T1000 (cell line): Measurements from ENCODE around the gene ELMOD2.
"Not testable (repeated sequence)": the region's sequence is repeated elsewhere in the genome, so short reads cannot be mapped to it uniquely, and the experiment has no call there.

ENCODE experiments used
- DNase-seq: peaks from one replicate; lab custom pipeline; 2025; ENCODE audit warnings: mixed read lengths; lab: John Stamatoyannopoulos, UW

ELMOD2 gene

GRCh38 chr4:140523857-140524742 is at the start of gene ELMOD2:
ELMOD2 (plus strand) TSS chr4:140524168; CDS start chr4:140525429, 1,261 bp downstream.
- peak; percentile 95 for DNase-seq

GRCh38 chr4:140483445-140483844 is 40.5 kb upstream of the ELMOD2 start:
- DNase-seq = no peak

DNA sequence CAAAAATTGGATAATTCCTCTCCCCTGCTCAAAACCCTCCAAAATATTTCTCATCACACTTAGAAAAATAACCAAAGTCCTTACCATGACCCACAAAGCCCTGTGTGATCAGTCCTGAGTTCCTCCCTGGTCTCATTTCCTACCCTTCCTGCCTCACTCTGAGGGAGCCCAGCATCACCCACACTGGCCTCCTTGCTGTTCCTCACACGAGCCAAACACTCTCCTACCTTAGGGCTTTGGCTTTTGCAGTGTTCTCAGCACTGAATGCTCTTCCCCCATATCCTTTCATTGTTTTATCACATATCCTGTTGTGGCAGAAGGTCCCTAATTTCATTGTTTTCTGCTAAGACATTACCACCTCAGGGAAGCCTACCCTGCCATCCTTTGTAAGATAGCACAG is 38.0 kb upstream of the ELMOD2 start:
- no peak for DNase-seq

DNA sequence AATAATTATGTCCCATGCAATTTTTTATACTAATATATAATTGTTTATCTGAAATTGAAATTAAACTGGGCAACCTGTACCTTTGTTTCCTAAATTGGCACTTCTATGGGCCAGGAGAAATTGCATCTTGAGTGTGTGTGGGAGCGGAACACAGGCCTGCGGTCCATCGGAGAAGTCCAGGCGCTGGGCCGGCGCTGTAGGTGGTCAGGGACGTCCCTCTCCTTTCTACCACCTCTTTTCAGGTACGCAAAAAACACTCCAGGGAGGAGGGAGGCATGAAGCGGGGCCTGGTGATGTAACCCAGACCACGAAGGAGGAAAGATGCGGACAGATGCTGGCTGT is 26.6 kb upstream of the ELMOD2 start:
- DNase-seq = no peak

DNA sequence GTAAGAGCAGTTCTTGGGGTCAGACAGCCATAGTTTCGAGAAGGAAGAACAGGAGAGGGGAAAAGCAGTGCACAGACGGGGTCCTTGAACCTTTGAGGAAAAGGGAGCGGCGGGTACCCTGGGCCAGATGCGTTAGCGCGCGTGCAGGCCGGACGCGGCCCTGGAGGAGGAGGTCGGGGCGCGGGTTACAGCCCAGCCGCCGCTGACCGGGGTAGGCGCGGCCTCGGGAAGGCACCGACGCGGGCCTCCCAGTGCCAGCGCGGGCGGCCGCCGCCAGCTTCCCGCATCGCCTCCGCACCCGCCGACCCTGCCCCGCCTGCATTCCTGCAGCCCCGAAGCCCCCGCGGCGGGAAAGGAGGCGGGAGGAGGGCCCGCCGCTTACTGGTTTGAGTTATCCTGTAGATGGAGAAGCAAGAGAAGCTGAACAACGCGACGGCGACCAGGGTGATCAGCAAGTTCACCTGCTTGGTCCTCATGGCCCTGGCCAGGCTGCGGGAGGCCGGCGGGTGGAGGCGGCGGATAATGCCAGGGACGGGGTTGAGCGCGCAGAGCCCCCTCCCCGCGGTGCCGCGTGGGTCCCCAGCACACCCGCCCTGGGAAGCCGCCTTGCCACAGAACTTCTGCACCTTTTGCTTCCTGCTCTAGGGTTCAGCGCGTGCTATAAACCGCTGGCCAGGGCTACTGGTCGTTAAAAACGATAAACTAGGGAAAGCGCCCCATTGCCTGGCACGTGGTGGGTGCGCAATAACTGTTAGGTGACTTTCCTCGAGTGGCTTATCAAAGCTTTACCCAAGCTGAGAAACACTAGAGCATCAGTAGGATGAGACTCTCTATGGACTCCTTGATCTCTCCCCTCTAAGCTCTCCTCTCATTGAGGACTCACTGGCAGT is 26.0 kb upstream of the ELMOD2 start, which contains the start of gene MGAT4D:
Gene MGAT4D (minus strand): TSS at position 547 of the 890 bp plus-strand sequence. CDS start 71 bp downstream, at position 476.
- no peak for DNase-seq

DNA sequence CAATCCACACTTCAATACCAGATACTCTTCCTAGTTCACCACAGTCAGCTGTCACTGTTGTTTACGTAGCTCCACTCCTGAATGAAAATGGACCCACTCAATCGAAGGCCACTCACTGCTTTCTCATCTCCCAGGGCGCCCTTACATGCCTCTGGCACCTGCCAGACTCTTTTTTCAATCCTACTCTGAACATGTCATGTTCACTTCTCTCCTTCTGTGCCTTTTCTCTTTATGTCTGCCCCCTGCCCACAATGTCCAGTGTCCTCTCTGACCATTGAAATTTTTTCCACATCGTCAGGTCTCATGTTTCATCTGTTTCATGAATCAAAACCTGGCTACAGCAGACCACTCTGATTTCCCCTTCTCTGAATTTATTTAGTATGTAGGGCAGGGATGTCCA is 24.6 kb upstream of the ELMOD2 start:
- no peak for DNase-seq

DNA sequence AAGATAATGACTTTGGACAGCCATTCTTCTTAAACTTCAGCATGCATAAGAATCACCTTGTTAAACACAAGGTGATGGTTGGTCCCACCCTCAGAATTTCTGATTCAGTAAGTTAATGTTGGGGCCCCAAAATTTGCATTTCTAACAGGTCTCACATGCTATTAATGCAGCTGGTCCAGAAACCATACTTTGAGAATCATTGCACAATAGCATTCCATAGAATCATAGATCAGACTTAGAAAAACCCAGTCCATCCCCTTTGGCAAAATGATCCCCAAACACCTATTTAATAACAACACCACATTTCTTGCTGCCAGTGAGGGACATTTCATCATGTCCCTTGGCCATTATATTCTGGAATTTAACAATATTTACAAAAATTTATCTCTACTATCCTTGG is 19.7 kb upstream of the ELMOD2 start:
- no peak for DNase-seq

- not testable (repeated sequence) for DNase-seq
Measured at GRCh38 chr4:140513765-140514164, 10.2 kb upstream of the ELMOD2 start.

DNA sequence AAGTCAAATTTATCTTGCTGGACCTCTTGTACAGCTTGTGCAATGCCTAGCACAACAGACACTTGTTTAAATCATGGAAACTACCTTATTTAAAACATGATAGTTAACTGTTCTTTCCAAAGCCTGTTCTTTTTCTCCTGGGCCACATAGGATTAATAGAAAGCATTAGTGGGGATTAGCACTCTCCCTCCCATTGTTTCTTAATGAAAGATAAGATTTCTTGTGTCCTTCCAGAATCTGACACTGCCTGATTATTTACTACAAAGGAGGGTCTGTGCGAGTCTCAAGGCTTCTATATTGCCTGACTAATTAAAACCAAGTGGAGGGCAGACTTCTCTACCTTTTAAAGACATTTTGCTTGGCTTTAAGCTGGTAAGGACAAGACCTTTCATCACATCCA is 8.5 kb upstream of the ELMOD2 start:
- no peak for DNase-seq

DNA sequence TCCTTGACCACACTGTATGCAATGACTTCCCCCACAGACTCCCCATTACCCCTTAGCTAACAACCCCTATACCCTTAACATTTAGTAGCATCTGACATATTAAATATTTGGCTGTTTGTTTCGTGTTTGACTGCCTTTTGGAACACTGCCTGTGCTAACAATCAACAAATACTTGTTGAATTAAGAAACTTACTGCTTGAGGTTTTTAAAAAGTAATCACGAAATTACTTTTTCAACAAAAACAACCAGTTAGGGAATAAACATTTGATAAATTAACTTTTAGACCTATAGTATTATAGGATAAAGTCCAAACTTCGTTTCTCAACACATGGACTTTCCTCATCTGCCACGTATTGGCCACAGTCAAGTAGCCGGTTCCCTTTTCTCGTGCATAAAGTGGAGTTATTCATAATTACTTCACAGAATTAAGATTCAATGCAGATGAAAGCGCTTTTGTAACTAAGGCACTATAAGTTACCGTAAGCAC is 555 bp upstream of the ELMOD2 start:
- DNase-seq = no peak

DNA sequence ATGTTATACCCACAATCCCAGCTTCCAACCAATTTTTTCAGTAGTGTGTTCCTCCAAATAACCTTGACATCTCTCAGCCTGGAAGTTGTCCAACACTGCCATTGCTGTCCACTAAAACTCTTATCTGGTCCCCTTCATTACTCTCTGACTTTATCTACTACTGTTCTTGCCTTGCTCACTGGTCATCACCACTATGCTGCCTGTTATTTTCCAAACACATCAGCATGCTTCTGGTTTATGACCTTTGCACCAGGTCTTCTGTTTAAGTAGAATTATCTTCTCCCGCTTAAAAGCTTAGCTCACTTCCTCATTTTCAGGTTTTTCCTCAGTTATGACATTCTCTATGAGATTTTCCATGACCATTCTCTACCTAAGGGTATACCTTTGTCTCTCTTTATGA is 5.5 kb downstream of the ELMOD2 start:
- DNase-seq = no peak

GRCh38 chr4:140533951-140534480 is 10.0 kb downstream of the ELMOD2 start:
- no peak for DNase-seq

DNA sequence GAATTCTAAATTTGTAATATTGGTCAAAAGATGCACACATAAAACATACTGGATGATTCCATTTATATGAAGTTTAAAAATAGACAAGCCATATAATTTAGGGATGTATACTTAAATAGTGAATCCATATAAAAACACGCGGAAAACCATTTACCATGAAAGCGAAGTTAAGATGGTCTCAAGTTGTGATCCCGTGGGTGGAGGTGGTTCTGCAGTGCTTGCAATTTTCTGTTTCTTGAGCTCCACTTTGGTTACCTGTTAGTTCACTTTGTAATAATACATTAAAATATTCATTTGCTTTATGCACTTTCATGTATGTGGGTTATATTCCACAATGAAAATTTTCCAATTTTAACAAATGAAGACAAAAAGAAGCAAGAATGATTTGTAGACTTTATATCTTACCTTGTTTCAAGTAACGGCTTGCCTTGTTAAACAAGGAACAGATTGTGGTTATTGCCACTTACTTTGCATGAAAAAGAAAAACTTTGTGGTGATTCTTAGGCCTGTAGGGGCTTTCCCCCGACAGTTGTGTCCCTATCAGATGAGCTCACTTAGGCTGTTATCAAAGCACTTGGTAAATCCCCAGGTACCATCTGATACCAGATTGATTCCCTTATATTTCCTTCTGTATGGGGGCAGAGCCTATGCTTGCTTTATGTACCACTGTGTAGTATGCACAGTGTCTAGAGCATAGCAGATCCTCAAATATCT is 32.6 kb downstream of the ELMOD2 start:
- no peak for DNase-seq

- DNase-seq = no peak
Measured at GRCh38 chr4:140557831-140558435, 34.0 kb downstream of the ELMOD2 start.

- DNase-seq = no peak
Measured at GRCh38 chr4:140559696-140560095, 35.7 kb downstream of the ELMOD2 start.

DNA sequence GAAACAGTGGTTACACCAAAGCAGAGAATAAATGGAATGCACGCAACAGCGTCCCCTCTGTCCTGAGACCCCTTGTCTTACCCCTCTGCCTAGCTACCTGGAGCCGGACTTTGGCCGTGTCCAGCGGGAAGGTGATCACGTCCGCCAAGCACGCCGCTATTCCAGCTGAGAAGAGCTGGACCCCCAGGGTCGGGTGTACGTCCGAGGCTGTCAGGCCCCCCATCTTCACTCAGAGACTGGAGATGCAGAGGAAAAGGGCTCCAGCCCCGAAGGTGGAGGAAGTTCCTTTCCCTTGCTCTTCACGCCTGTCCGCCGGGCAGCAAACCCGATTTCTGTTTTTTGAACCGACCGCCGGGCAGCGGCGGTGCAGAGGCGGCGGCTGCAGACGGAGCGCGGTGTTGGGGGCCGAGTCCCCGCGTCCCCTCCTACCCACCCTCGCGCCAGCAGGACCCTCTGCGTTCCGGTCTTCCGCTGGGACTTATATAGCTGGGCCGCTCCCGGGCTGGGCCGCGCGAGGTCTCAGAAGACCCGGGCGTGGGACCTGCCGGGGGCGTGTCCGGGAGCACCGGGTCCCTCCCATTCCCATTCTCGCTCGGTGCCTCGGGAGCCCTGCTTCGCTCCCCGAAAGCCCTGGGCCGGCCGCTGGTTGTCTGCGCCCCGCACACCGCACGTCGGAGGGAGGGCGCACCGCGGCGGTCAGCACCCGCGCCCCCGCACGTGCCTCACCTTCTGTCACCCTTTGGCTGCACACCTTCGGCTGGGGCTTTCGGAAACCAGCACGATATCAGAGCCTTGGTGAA is 44.7 kb downstream of the ELMOD2 start, which contains the start of gene UCP1:
Gene UCP1 (minus strand): TSS at position 455 of the 800 bp plus-strand sequence. CDS start 232 bp downstream, at position 223.
- no peak for DNase-seq

DNA sequence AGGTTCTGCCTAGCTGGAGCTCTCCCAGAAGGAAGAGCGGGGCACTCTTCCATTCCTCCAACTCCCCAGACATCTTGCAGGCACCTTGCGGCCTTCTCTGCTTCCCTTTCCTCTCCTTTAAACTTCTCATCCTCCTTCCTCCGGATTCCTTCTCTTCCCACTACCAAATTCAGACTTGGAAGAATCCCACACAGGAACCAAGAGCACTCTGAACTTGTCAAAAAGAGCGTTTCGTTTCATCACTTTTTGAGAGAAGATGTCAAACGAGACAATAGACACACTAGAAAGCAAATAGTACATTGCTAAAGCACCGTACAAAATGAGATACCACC is 45.3 kb downstream of the ELMOD2 start:
- DNase-seq = no peak

- DNase-seq = no peak
Measured at GRCh38 chr4:140571620-140572019, 47.7 kb downstream of the ELMOD2 start.

- DNase-seq = no peak
Measured at GRCh38 chr4:140575489-140575888, 51.5 kb downstream of the ELMOD2 start.

- no peak for DNase-seq
Measured at GRCh38 chr4:140579278-140579677, 55.3 kb downstream of the ELMOD2 start.
